Testis (tissue), 2 donors: Measurements from ENCODE around the gene ZSWIM5.

Experiments
- POLR2A ChIP-seq: fragments of 450-650 bp; IDR thresholded peaks from one replicate; pipeline ENCODE4 v1.6.1; 2017; ENCODE audit warnings: antibody characterized with exemption, mild to moderate bottlenecking, moderate library complexity
- TF ChIP-seq, protein P1 (sequence below), 3 experiments: fragments of 450-650 bp in 2 of 3; fragments of 200-600 bp in 1 of 3; sonication (generic) in 1 of 3; IDR thresholded peaks; one replicate each; pipeline ENCODE4 v1.5.1; 2016 to 2019; ENCODE audit warnings: antibody characterized with exemption in 3 of 3, mild to moderate bottlenecking in 2 of 3, moderate library complexity in 1 of 3

DNA sequence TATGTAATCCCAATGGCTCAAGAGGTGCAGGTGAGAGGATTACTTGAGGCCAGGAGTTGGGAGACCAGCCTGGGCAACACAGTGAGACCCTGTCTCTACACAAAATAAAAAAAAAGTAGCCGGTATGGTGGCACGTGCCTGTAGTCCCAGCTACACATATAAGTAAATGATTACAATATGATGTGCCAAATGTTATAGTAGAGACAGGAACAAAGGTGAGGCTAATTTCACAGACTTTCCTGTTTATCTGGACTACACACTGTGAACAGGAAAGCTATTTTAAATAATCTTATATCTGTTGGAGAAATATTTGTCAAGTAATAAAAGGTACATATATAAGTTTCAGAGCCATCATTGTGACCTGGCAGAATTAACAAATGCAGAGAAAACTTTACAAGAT lies 116.7 kb downstream of the ZSWIM5 start:
- TF ChIP-seq, protein P1, sequence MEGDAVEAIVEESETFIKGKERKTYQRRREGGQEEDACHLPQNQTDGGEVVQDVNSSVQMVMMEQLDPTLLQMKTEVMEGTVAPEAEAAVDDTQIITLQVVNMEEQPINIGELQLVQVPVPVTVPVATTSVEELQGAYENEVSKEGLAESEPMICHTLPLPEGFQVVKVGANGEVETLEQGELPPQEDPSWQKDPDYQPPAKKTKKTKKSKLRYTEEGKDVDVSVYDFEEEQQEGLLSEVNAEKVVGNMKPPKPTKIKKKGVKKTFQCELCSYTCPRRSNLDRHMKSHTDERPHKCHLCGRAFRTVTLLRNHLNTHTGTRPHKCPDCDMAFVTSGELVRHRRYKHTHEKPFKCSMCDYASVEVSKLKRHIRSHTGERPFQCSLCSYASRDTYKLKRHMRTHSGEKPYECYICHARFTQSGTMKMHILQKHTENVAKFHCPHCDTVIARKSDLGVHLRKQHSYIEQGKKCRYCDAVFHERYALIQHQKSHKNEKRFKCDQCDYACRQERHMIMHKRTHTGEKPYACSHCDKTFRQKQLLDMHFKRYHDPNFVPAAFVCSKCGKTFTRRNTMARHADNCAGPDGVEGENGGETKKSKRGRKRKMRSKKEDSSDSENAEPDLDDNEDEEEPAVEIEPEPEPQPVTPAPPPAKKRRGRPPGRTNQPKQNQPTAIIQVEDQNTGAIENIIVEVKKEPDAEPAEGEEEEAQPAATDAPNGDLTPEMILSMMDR (IDR thresholded peaks at IDR 0.05) = no peak
- TF ChIP-seq POLR2A = no peak
